OCI-LY1 (cell line): ENCODE measurements around the gene PTX4.
A peak's percentile ranks its signal among the peaks of the same experiment; 100 is the strongest.

Experiments used
- H2AFZ ChIP-seq: fragments of 200-600 bp; sonication (generic), shearing (Covaris generic); 2 replicates; pipeline ENCODE4 v1.6.0; 2014; ENCODE audit warnings: antibody characterized with exemption, mild to moderate bottlenecking, low read length
- H3F3A ChIP-seq: fragments of 200-600 bp; sonication (generic), shearing (Covaris generic); 2 replicates; pipeline ENCODE4 v1.6.0; 2014; ENCODE audit warnings: mild to moderate bottlenecking, antibody characterized with exemption, low read length, moderate library complexity; ENCODE audit not compliant: insufficient read depth
- H3K27ac ChIP-seq: fragments of 200-600 bp; sonication (generic); 2 replicates; pipeline ENCODE4 v1.5.1; 2014; ENCODE audit warnings: low read length, mixed run types, mild to moderate bottlenecking, low read depth; ENCODE audit not compliant: poor library complexity, severe bottlenecking
- H3K27me3 ChIP-seq: fragments of 200-600 bp; sonication (generic); 2 replicates; pipeline ENCODE4 v1.6.0; 2014; ENCODE audit warnings: antibody characterized with exemption, mild to moderate bottlenecking, low read length, moderate library complexity; ENCODE audit not compliant: insufficient read depth
- H3K36me3 ChIP-seq: fragments of 200-600 bp; sonication (generic); 2 replicates; pipeline ENCODE4 v1.6.1; 2014; ENCODE audit warnings: mild to moderate bottlenecking, antibody characterized with exemption, low read length, moderate library complexity, mixed read lengths; ENCODE audit not compliant: insufficient read depth
- H3K4me1 ChIP-seq: fragments of 200-600 bp; sonication (generic); 2 replicates; pipeline ENCODE4 v1.5.1; 2014; ENCODE audit warnings: mild to moderate bottlenecking, low read length, moderate library complexity; ENCODE audit not compliant: insufficient read depth, severe bottlenecking
- H3K4me2 ChIP-seq: fragments of 200-600 bp; sonication (generic), shearing (Covaris generic); 2 replicates; pipeline ENCODE4 v1.6.1; 2014; ENCODE audit warnings: low read length
- H3K4me3 ChIP-seq: fragments of 200-600 bp; sonication (generic); 2 replicates; pipeline ENCODE4 v1.5.1; 2014; ENCODE audit warnings: low read length, low read depth, mild to moderate bottlenecking, mixed read lengths; ENCODE audit not compliant: poor library complexity, severe bottlenecking
- H3K79me2 ChIP-seq: fragments of 200-600 bp; shearing (Covaris generic); 2 replicates; pipeline ENCODE4 v1.6.1; 2016; ENCODE audit warnings: mixed run types, low read length, mixed read lengths; ENCODE audit not compliant: insufficient read depth
- H3K9ac ChIP-seq: fragments of 200-600 bp; sonication (generic), shearing (Covaris generic); 2 replicates; pipeline ENCODE4 v1.6.1; 2014; ENCODE audit warnings: mild to moderate bottlenecking, low read length, mixed read lengths
- H3K9me2 ChIP-seq: fragments of 200-600 bp; sonication (generic), shearing (Covaris generic); 2 replicates; pipeline ENCODE4 v1.6.1; 2014; ENCODE audit warnings: low read depth, mild to moderate bottlenecking, low read length, mixed read lengths
- H3K9me3 ChIP-seq: fragments of 200-600 bp; shearing (Covaris generic); 2 replicates; pipeline ENCODE4 v1.6.1; 2014; ENCODE audit warnings: low read length, mixed read lengths
- H4K20me1 ChIP-seq: fragments of 200-600 bp; sonication (generic), shearing (Covaris generic); 2 replicates; pipeline ENCODE4 v1.6.0; 2016; ENCODE audit warnings: mild to moderate bottlenecking, low read length; ENCODE audit not compliant: insufficient read depth
- EZH2 ChIP-seq: fragments of 200-600 bp; sonication (generic), shearing (Covaris generic); IDR thresholded peaks from 2 replicates; pipeline ENCODE4 v1.8.0; 2017; ENCODE audit warnings: borderline replicate concordance, mixed run types, mild to moderate bottlenecking, antibody characterized with exemption, low read length, moderate library complexity, mixed read lengths
- TF ChIP-seq, protein P1 (sequence below): fragments of 200-600 bp; sonication (generic), shearing (Covaris generic); IDR thresholded peaks from 2 replicates; pipeline ENCODE4 v1.5.1; 2017; ENCODE audit warnings: mild to moderate bottlenecking, antibody characterized with exemption, low read length, moderate library complexity, mixed read lengths

PTX4 gene

DNA sequence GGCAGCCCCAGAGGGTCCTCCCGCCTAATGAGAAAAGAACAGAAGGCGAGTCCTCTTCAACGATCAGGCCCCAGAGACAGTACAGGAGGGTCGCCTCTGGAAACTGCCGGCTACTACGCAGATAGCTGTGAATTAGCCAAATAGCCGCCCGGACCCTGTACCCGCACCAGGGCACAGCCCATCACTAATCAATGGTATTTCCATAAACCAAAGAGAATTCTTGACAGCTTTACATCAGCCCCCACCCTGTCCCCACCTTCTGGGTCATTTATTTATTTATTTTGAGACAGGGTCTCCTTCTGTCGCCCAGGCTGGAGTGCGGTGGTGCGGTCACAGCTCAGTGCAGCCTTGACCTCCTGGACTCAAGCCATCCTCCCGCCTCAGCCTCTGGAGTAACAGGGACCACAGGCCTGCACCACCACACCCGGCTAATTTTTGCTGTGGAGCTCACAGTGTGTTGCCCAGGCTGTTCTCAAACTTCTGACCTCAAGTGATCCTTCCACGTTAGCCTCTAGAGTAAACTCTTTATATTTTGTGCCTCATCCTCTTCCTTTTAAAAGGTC, 13.1 kb downstream of the PTX4 start:
- no peaks in the 10 kb centered on the region for H3K9me3 ChIP-seq

DNA sequence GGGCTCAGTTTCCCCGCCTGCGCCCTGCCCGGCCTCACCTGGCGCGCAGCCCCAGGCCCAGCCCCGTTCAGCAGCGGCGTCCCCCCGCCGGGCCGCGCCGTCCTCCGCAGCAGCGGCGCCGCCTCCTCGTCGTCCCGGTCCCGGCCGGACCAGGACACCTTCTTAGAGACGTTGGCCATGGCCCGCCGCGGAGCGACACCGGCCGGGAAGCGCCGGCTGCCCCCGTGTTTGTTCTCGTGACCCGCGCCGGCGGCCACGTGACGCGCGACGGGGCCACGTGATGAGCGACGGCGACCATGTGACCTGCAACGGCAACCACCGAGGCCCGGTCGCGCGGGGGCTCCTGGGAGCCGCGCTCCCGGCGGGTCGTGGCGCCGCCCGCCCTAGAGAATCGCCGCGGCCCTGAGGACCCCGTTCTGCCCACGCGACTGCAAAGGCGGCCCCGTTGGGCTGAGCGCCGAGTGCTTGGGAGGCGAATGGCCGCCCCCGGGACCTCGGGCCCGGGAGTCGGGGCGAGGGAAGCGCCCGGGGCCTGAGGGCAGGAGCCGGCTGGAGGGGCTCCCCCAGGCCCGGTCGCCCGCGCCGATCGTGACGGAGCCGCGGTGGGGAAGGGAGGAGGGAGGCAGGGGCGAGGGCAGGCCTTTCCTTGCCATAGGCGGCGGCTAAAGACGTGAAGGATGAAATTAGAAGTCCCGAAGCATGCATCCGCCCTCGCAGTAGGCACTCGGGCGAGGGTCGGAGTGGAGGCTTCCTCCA, 13.8 kb downstream of the PTX4 start, which contains the start of gene CLCN7:
Gene CLCN7, minus strand, starts transcription at position 233 of the 756 bp plus-strand sequence. Its CDS starts 54 bp downstream, at position 179.
- H3K79me2 ChIP-seq, result 0 out of 2 replicates have a peak, but pooled peaks cover 5% of the 10 kb centered on the region
- H3K4me1 ChIP-seq, result peaks cover 27% of the 10 kb centered on the region
- H4K20me1 ChIP-seq, result no peaks in the 10 kb centered on the region
- no peaks in the 10 kb centered on the region for H3K9me3 ChIP-seq
- H3F3A ChIP-seq, result no peaks in the 10 kb centered on the region
- peak within 1 kb of the TSS; percentile 74 for H3K4me3 ChIP-seq
- H3K36me3 ChIP-seq, result no peaks in the 10 kb centered on the region; the same call in 1 of the 2 replicates
- H3K27me3 ChIP-seq, result no peaks in the 10 kb centered on the region
- H2AFZ ChIP-seq, result no peak within 1 kb of the TSS
- peak within 1 kb of the TSS; percentile 95 for H3K9ac ChIP-seq
- TF ChIP-seq, protein P1, sequence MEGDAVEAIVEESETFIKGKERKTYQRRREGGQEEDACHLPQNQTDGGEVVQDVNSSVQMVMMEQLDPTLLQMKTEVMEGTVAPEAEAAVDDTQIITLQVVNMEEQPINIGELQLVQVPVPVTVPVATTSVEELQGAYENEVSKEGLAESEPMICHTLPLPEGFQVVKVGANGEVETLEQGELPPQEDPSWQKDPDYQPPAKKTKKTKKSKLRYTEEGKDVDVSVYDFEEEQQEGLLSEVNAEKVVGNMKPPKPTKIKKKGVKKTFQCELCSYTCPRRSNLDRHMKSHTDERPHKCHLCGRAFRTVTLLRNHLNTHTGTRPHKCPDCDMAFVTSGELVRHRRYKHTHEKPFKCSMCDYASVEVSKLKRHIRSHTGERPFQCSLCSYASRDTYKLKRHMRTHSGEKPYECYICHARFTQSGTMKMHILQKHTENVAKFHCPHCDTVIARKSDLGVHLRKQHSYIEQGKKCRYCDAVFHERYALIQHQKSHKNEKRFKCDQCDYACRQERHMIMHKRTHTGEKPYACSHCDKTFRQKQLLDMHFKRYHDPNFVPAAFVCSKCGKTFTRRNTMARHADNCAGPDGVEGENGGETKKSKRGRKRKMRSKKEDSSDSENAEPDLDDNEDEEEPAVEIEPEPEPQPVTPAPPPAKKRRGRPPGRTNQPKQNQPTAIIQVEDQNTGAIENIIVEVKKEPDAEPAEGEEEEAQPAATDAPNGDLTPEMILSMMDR, result no peak
- no peak for TF ChIP-seq EZH2
- H3K9me2 ChIP-seq, result no peaks in the 10 kb centered on the region
- no peak within 1 kb of the TSS for H3K27ac ChIP-seq
- peak within 1 kb of the TSS; percentile 93 for H3K4me2 ChIP-seq

More for the DNA sequence above, 13.1 kb downstream of the PTX4 start:
- no peaks in the 10 kb centered on the region; the same call in 1 of the 2 replicates for H3K36me3 ChIP-seq
- no peak overlapping the region for H3K27ac ChIP-seq
- H3K9me2 ChIP-seq, result no peaks in the 10 kb centered on the region
- H3K4me3 ChIP-seq, result peak overlapping the region; percentile 74
- TF ChIP-seq EZH2, result no peak
- TF ChIP-seq, protein P1, result no peak
- peak overlapping the region; percentile 93 for H3K4me2 ChIP-seq
- no peak overlapping the region for H2AFZ ChIP-seq
- H3K79me2 ChIP-seq, result 0 out of 2 replicates have a peak, but pooled peaks cover 5% of the 10 kb centered on the region
- H3K4me1 ChIP-seq, result peaks cover 27% of the 10 kb centered on the region
- H3F3A ChIP-seq, result no peaks in the 10 kb centered on the region
- no peaks in the 10 kb centered on the region for H4K20me1 ChIP-seq
- H3K27me3 ChIP-seq, result no peaks in the 10 kb centered on the region
- H3K9ac ChIP-seq, result peak overlapping the region; percentile 95

DNA sequence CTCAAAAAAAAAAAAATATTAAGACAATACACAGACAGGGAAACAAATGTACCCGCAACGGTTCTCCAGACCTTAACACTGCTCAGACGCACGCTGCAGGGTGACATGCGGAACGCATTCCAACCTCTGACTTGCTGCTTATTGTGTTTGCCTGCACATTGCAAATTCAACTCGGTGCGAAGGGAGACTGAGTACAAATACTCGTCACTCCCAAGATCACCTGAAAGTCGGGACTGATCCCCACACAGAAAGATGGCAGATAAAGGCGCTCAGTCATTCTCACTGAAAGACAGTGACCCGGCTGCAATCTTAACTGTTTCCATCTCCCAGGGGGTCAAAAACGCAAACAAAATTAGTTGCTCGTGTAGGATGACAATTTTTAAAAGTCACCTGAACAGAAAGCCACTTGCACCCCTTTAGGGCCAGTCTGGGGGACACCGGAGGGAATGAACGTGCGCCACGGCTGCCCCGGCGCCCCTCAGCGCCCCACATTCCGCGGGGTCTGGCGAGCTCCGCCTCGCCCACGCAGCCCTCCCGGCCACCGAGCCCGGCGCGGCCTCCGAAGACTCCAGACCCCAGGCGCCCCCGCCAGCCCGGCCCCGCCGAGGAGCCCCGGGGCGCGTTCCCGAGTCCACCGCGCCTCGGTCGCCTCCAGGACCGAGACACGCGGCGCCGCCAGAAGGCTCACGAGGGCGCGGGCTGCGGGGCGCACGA, 14.5 kb downstream of the PTX4 start:
- no peak overlapping the region for H2AFZ ChIP-seq
- H3K27ac ChIP-seq, result no peak overlapping the region
- no peaks in the 10 kb centered on the region for H3K27me3 ChIP-seq
- no peaks in the 10 kb centered on the region for H3F3A ChIP-seq
- H3K4me3 ChIP-seq, result peak overlapping the region; percentile 74
- peaks cover 6% of the 10 kb centered on the region for H3K79me2 ChIP-seq
- no peaks in the 10 kb centered on the region for H4K20me1 ChIP-seq
- H3K4me1 ChIP-seq, result peaks cover 27% of the 10 kb centered on the region
- H3K9me2 ChIP-seq, result no peaks in the 10 kb centered on the region
- no peak for TF ChIP-seq EZH2
- TF ChIP-seq, protein P1, result no peak
- H3K9ac ChIP-seq, result peak overlapping the region; percentile 95
- peak overlapping the region; percentile 93 for H3K4me2 ChIP-seq
- H3K9me3 ChIP-seq, result no peaks in the 10 kb centered on the region
- H3K36me3 ChIP-seq, result no peaks in the 10 kb centered on the region; the same call in 1 of the 2 replicates
